Fibroblast of lung (primary cell): ENCODE measurements around the gene ZSCAN4.

Source experiments
- EZH2 ChIP-seq: IDR thresholded peaks from 2 replicates; pipeline ENCODE4 v1.5.1; 2012; ENCODE audit warnings: low read length, control low read depth, mild to moderate bottlenecking; ENCODE audit errors: missing control alignments
- TF ChIP-seq, protein P1 (sequence below), 2 donors: IDR thresholded peaks in 1 of 2; conservative IDR thresholded peaks in 1 of 2; 1 replicate in 1 of 2; 2 replicates in 1 of 2; pipeline ENCODE4 v1.5.1; 2011 to 2012; ENCODE audit warnings: low read length in 2 of 2, control low read depth in 1 of 2, inconsistent platforms in 1 of 2, low read depth in 1 of 2, mild to moderate bottlenecking in 1 of 2

DNA sequence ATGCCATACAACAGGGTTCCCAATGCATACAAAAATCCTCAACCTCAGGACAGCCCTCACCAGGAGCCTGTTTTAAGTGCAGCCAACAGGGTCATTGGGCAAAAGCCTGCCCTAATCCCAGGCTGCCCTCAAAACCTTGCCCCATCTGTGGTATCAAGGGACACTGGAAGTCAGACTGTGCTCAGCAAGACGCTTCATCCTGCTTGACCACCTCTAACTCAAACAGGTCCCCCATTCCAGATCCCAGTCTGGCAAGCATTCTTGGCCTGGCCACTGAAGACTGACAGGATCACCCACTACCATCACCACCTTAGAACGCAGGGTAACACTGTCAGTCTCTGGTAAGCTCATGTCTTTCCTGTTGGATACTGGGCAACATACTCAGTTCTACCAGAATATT, 15.0 kb upstream of the ZSCAN4 start:
- TF ChIP-seq, protein P1, sequence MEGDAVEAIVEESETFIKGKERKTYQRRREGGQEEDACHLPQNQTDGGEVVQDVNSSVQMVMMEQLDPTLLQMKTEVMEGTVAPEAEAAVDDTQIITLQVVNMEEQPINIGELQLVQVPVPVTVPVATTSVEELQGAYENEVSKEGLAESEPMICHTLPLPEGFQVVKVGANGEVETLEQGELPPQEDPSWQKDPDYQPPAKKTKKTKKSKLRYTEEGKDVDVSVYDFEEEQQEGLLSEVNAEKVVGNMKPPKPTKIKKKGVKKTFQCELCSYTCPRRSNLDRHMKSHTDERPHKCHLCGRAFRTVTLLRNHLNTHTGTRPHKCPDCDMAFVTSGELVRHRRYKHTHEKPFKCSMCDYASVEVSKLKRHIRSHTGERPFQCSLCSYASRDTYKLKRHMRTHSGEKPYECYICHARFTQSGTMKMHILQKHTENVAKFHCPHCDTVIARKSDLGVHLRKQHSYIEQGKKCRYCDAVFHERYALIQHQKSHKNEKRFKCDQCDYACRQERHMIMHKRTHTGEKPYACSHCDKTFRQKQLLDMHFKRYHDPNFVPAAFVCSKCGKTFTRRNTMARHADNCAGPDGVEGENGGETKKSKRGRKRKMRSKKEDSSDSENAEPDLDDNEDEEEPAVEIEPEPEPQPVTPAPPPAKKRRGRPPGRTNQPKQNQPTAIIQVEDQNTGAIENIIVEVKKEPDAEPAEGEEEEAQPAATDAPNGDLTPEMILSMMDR (conservative IDR thresholded peaks at IDR 0.05 in 1 of 2, IDR thresholded peaks at IDR 0.05 in 1 of 2; ENCODE audit: low read depth in 1 of 2, low read length in 2 of 2) = no peak
- no peak for TF ChIP-seq EZH2
